HG03571 (cell line): ENCODE results near the gene NRXN3.

Experiments used
- ATAC-seq: cut with Tn5 transposase; IDR thresholded peaks from one replicate; pipeline ENCODE4 v1.9.1; 2021; ENCODE audit not compliant: unreplicated experiment

Gene NRXN3

DNA sequence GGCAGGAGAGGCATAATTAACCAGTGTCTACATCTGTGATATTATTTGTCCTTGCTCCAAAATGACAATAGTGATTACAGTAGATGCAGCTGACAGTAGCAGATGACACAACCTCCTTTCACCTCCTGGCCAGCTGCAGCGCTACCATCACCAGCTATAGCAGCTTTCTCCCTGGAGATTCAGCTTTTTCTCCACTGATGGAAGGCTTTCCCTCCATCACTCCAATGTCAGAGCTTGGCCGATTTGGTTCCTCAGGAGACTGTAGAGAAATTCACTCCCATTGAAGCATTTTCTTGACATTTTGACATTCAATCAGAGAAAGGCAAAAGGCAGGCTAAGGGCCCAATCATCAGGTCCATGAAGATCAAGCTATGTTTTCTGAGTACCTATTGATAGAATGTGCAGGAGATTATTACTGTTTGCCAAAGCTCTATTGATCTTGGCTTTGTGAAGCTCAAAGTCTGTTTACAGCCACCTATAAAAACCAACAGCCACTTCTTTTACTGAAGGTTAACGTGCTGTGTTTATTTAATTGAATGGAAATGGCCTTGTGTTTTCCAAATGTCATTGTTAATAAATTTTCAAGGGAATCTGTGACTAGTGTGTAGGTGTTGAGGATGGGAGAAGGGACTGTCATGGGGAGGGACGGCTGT lies 1256.1 kb downstream of the NRXN3 start:
- ATAC-seq: no peak

- no peak for ATAC-seq
These were observed 1262.5 kb downstream of the NRXN3 start for GRCh38 chr14:79432640-79433039.

GRCh38 chr14:79436335-79436734 lies 1266.2 kb downstream of the NRXN3 start:
- ATAC-seq: no peak

GRCh38 chr14:79437951-79438350 lies 1267.8 kb downstream of the NRXN3 start:
- ATAC-seq: no peak

- no peak for ATAC-seq
These were observed 1268.6 kb downstream of the NRXN3 start for GRCh38 chr14:79438696-79439342.

DNA sequence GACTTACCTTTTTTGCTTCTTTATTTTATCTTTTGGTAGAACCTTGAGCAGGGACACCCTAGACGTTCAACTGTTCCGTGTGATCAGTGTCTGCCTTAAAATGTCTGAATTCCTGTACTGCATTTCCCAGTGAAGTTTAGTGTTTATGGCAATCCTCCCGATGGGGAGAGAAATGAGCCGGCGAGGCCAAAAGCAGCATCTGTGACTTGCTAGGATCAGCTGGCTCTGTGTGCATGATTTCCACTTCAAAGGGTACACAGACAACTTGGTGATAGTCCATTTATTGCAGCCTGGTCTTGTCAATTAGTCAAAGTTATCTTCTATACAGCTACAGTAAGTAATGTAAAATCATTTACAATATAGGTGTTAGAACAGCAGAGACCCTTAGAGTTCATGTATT lies 1272.6 kb downstream of the NRXN3 start:
- no peak for ATAC-seq

- no peak for ATAC-seq
These were observed 1273.4 kb downstream of the NRXN3 start for GRCh38 chr14:79443602-79444001.

- ATAC-seq: no peak
These were observed 1278.8 kb downstream of the NRXN3 start for GRCh38 chr14:79448960-79449359.

DNA sequence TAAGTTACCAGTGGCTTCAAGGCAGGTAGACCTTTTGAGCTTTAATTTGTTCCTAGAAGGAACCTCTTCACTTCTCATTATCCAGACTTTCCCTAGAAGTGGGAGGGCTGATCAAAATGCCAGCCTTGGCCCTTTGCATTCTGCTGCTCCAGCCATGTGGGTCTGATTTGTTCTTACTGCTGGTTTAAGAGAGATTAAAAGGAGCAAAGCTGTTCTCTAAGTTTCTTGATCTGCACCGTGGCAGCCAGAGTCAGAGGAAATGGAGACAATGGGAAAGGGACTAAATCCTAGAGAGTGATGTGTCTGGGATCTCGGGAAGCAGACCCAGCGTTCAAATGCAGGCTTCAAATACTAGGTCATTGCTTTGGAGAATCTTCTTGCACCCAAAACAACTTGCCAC lies 1281.4 kb downstream of the NRXN3 start:
- ATAC-seq: no peak

DNA sequence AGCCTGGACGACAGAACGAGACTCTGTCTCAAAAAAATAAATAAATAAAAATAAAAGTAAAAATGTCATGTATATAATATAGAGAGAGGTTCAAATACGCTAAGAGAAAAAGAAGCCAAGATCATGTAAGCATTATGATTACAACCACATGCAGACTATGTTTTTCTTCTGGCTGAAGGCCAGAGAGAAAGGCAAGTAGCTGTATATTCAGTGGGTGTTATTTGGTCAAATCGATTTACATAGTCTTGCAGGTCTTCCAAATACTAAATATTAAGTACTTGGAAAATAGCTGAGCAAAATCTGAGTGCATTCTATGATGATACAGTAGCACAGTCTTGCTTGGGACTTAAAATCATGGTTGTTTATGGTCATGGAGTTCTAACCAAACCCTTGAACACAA lies 1283.1 kb downstream of the NRXN3 start:
- no peak for ATAC-seq

DNA sequence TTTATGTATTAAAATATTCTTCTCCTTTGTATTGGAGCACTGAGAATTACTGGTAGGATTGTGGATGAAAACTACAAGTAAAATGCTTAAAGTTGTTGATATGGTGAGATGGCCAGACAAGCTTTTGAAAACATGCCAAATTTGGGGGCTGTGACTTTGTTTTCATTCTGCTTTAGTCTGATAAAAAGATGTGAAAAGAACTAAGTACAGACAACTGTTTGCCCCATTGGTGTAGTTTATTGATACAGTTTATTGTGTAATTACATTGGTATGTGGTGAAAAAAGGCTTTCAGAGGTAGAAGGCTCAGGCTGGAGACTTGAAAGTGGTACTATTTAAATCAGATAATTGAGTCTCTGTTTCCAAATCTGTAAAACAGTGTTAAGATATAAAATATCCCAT lies 1294.3 kb downstream of the NRXN3 start:
- ATAC-seq: no peak

DNA sequence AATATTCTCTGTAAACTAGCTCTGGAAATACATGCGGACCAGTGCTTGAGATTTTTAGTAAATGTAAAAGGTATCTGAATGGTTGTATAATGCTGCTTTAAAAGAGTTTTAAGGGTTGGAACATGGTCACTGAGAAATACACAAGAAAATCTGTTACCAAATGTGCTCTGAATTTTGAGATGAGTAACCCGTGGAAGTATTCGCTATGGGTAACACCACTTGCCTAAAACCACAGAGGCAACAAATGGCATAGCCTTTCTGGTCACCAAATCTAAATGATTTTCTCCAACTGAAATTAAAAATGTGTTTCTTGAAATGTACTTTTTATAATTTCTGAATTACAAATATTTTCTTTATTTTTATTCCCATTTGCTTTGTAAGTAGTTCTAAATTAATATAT lies 1295.5 kb downstream of the NRXN3 start:
- no peak for ATAC-seq

DNA sequence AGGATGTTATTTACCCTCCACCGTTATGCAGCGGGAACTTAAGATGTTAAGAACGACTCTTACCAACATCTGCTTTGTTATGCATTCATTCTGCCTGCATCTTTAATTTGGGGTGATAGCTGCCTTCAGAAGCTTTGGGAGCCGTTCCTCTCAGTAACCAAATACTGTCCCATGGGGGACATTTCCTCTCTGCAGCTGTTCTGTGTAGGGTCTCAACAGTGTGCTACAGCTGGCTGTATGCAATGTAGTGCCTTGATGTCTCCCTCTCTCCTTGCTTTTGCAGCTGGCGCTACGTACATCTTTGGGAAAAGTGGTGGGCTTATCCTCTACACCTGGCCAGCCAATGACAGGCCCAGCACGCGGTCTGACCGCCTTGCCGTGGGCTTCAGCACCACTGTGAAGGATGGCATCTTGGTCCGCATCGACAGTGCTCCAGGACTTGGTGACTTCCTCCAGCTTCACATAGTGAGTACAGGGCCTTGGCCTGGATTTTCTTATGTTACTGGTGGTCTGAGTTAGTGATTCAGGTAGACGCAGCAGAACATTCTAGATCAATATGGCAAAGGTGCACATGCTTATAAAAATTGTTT lies 1296.9 kb downstream of the NRXN3 start:
- no peak for ATAC-seq

DNA sequence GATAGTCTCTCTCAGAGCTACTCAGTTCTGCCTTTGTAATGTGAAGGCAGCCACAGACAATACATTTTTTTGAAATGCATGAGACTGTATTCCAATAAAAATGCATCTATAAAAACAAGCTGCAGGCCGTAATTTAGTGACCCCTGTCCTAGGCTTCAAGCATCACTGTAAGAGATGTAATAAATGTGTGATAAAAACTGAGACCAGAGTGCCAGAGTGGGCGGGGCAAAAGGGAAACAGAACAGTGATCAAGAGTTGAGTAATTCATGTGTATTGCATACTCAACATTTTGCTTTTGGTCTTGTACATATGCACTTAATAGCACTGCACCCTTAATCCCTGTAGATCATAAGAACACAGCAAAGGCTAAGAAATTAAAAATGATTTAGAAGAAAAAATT lies 1297.7 kb downstream of the NRXN3 start:
- ATAC-seq: no peak

DNA sequence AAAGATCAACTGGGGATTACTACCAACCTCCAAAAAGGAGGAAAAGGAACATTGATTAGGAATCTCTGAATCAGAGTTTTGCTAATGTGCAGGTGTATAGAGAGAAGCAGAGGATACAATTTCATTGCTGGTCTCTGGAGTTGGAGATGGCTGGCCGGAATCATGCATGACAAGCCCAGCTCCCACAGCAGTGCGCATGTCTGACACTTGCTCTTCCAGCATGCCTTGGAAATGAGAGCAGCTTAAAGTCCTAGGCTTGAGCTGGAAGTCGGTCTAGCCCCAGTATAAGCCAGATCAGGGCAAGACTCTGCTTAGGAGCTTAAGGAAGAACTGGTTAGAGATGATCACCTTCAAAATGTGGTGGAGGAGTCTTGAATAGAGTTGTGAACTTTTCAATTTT lies 1298.3 kb downstream of the NRXN3 start:
- ATAC-seq: no peak

GRCh38 chr14:79473651-79474050 lies 1303.5 kb downstream of the NRXN3 start:
- no peak for ATAC-seq

DNA sequence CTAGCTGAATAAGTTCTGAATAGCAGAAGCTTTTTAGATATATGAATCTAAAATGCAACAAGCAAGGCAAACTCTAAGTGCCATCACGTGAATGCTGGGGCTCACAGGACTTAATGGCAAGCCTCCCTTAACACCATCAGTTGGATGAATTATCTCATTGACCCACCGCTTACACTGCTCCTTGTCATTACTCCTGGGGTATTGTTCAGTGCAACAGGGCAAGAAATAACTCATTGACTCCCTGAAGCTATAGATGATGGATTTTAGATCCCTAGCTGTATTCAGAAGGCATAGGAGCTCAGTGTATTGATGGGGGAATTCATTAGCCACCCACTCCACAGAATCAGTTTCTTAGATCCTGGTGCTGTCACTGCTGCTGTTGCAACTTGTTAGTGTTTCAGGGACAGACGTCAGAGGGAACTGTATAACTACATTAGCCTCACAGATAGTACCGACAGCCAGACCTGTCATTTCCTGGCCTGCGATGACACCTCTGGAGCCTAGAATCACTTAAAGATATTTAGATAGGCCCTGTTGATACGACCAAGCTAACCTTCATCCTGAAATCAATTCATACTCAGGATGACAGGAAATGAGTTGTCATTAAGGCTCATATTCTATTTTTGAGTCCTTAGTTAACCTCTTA lies 1305.8 kb downstream of the NRXN3 start:
- ATAC-seq: no peak

- ATAC-seq: no peak
These were observed 1306.4 kb downstream of the NRXN3 start for GRCh38 chr14:79476552-79476951.

GRCh38 chr14:79480212-79480611 lies 1310.0 kb downstream of the NRXN3 start:
- no peak for ATAC-seq

- no peak for ATAC-seq
These were observed 1312.7 kb downstream of the NRXN3 start for GRCh38 chr14:79482825-79483224.

- no peak for ATAC-seq
These were observed 1313.6 kb downstream of the NRXN3 start for GRCh38 chr14:79483477-79484388.
